ENCODE results near the gene GNAZ.

DNA sequence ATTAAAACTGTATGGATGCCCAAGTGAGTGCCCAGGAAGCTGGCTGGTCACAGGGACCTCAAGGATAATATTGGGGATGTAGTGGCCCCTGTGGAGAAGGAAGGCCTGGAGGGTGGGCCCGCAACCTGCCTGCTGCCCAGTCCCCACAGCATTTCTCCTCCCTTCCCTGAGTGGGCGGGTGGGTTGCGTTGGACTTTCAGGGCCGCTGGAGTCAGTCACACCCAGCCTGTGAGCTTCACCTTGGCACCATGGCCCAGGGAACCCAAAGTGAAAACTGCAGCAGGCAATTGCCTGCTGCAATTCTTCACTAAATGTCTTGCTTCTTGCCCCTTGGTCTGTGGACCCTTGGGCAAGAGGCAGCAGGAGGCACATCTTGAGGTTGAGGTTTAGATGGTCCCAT is 4.7 kb downstream of the GNAZ start:
- TF ChIP-seq POLR2A (IDR thresholded peaks at IDR 0.05): no peak
- TF ChIP-seq, protein P1, sequence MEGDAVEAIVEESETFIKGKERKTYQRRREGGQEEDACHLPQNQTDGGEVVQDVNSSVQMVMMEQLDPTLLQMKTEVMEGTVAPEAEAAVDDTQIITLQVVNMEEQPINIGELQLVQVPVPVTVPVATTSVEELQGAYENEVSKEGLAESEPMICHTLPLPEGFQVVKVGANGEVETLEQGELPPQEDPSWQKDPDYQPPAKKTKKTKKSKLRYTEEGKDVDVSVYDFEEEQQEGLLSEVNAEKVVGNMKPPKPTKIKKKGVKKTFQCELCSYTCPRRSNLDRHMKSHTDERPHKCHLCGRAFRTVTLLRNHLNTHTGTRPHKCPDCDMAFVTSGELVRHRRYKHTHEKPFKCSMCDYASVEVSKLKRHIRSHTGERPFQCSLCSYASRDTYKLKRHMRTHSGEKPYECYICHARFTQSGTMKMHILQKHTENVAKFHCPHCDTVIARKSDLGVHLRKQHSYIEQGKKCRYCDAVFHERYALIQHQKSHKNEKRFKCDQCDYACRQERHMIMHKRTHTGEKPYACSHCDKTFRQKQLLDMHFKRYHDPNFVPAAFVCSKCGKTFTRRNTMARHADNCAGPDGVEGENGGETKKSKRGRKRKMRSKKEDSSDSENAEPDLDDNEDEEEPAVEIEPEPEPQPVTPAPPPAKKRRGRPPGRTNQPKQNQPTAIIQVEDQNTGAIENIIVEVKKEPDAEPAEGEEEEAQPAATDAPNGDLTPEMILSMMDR (IDR thresholded peaks at IDR 0.05): no peak
